ENCODE results near the gene SCFD1.

DNA sequence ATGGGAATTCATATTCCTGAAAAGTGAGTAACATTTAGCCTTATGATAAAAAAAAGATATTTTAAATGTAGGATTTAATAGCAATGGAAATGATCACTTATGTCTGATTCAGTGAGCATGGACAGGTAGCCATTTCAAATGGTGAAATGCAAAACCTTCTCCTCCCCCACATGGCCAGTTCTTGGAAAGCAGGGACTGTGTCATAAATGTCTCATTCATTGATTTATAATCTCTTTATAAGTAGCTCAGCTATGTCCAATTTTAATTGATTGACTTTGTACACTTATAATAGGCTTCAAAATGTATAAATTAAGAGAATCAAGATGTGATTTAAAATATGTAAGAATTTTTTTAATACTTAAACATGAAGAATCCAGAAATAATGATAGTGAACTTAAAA lies 24.6 kb upstream of the SCFD1 start:
- TF ChIP-seq, protein P1, sequence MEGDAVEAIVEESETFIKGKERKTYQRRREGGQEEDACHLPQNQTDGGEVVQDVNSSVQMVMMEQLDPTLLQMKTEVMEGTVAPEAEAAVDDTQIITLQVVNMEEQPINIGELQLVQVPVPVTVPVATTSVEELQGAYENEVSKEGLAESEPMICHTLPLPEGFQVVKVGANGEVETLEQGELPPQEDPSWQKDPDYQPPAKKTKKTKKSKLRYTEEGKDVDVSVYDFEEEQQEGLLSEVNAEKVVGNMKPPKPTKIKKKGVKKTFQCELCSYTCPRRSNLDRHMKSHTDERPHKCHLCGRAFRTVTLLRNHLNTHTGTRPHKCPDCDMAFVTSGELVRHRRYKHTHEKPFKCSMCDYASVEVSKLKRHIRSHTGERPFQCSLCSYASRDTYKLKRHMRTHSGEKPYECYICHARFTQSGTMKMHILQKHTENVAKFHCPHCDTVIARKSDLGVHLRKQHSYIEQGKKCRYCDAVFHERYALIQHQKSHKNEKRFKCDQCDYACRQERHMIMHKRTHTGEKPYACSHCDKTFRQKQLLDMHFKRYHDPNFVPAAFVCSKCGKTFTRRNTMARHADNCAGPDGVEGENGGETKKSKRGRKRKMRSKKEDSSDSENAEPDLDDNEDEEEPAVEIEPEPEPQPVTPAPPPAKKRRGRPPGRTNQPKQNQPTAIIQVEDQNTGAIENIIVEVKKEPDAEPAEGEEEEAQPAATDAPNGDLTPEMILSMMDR (IDR thresholded peaks at IDR 0.05; ENCODE audit: borderline replicate concordance, extremely low read depth, low read length, poor library complexity, severe bottlenecking) = no peak
- no peak for TF ChIP-seq EZH2 (IDR thresholded peaks at IDR 0.05; ENCODE audit: borderline replicate concordance, low read depth, low read length, severe bottlenecking)

All from DND-41 (cell line).